CD4-positive, alpha-beta T cell treated with Interleukin-6 for 4 hours (primary cell): ENCODE results near the gene ARHGAP5.

Experiments used
- DNase-seq: peaks from one replicate; pipeline ENCODE4 v3.0.0-alpha.2; 2020; ENCODE audit warnings: mixed read lengths

ARHGAP5 gene

DNA sequence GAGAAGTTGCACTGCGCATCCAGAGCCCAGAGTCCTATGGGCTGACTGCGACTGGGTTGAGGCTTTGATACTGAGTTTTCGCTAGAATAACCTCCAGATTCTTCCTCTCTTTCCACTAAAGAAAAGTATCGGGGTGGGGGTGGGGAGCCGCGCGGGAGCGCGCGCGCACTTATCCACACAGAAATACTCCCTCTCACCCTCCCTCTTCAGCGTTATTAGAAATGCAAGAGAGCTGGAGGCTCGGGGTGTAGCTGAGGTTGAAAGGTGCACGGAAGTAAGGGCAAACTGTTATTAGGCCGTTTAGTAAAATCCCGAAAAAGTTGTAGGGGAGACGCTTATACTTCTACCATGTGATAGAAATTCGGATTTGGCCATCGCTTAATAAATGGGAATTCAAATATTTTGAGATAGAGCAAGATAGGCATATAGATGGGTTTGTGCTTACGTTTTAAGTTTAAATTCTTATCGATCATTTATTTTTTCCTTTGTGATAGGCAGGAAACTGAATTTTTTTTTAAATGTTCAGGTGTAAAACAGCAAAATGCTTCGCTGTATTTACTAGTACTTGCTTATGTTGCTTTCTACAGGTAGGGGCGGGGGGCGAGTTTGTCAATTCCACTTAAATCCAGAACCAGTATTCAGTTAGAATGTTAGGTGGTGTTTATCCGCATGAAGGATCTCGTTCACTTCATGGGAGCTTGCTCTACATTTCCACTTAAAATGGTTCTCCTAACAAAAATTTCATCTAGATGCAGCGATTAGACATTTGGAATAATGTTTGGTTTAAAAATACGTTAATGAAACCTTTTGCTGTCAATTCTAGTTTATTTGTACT lies 1.1 kb downstream of the ARHGAP5 start:
- peak; percentile 57 for DNase-seq

DNA sequence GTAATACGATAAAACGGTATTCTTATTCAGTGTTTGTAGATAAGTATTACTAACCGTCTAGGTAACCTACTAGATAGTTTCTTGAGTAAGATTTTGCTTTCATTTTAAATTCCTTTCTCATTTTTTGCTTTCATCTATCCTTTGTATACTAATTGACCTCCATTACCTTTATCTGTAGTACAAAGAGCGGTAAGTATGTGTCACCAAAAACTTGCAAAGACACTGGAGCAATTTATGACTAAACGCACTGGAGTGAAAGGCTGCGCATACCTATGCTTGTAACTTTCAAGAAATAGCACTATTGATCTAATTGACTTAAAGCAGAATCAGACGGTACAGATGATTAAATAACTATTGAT lies 1.7 kb downstream of the ARHGAP5 start:
- peak; percentile 23 for DNase-seq

DNA sequence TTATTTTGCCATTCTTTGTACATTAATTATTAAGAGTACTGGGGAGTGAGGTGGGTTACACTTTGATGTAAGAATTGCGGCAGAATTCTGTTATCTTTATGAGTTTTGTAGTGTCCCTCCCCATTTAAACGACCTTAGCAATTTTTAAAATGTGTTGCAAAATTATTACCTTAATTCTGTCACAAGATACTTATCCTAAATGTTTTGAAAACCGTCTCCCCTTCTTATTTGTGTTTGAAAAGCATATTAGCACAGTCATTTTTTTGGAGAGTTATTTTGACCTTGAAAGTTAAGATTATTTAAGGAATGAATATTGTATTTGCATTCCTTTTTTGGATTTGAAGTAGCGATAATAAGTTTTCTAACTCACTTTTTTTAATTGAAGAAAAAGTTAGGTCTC lies 2.2 kb downstream of the ARHGAP5 start:
- DNase-seq = no peak

DNA sequence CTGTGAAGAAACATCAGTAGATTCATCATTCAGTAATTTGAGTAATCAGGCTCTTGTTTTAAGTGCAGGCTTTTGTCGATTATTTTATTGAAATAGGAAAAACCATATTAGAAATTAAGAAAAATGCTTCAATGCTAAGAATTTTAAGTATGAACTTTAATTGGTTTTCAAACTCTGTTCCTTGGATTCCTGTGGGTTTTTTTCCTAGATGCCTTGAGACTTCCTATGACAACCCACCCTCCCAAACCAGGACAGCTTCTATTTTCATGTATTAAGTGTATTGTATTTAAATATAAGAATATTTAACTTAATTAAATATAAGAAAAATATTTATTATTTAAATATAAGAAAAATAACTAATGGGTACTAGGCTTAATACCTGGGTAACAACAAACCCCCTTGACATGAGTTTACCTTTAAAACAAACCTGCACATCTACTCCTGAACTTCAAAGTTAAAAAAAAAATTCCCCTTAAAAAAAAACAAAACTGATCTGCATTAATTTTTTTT lies 3.0 kb downstream of the ARHGAP5 start:
- no peak for DNase-seq

DNA sequence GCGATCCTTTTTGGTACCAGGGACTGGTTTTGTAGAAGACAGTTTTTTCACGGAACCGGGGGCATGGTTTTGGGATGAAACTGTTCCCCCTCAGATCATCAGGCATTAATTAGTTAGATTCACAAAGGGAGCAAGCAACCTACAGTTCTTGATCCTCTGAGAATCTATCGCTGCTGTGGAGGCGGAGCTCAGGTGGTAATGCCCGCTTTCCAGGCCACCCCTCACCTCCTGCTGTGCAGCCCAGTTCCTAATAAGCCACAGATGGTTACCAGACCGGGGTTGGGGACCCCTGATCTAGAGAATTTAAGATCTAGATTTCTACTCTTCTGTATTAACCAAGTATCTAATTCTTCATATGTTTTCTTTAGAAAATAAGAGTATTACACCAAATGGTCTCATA lies 4.8 kb downstream of the ARHGAP5 start:
- DNase-seq = no peak

DNA sequence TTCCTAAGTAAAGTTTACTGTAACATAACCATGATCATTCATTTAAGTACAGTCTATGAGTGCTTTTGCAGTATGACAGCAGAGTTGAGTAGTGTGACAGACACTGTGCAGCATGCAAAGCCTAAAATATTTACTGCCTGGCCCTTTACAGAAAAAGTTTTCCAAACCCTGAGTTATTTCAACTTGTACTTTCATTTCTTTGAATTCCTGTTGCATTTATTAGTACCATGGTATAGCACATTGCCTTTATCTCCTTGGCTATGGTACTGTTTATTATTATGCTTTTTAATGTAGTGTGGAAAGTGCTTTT lies 6.2 kb downstream of the ARHGAP5 start:
- no peak for DNase-seq

DNA sequence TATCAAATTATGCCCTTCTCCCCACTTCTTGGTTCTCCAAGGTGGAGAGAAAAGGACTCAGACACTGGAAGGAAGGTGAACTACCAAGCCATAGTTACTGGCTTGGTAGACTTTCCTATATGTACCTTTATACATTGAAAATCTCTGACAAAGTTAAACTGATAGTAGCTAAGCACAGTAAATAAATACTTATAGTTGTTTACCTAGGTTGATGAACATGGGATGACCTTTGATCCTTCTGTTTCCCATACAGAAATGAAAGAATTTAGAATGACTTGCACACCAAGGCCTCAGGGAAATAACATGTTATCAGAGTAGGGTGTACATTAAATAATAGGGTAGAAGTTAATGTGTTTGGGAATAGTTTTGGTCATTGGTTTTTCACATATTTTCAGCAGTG lies 6.7 kb downstream of the ARHGAP5 start:
- no peak for DNase-seq

DNA sequence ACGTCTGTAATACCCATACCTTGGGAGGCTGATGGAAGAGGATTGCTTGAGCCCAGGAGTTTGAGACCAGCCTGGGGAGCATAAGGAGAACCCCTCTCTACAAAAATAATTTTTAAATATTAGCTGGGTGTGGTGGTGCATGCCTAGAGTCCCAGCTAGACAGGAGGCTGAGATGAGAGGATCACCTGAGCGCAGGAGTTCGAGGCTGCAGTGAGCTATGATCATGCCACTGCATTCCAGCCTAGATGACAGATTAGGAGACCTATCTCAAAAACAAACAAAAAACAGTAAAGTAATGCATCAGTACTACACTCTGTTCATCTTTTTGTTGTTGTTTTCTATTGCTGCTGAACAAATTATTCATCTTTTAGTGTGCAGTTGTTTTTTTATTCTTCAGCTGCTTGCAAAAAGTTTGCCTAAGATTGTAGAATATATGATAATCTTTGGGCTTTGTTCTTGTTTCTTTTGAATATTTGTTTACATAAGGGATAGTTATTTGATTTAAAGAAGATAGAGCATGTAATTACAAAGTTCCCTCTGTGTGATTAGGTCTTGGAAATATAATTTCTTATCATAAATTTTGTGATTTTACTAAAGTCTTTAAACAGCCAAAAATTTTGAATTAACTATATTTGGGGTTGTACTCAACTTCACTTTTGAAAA lies 8.2 kb downstream of the ARHGAP5 start:
- DNase-seq = no peak

DNA sequence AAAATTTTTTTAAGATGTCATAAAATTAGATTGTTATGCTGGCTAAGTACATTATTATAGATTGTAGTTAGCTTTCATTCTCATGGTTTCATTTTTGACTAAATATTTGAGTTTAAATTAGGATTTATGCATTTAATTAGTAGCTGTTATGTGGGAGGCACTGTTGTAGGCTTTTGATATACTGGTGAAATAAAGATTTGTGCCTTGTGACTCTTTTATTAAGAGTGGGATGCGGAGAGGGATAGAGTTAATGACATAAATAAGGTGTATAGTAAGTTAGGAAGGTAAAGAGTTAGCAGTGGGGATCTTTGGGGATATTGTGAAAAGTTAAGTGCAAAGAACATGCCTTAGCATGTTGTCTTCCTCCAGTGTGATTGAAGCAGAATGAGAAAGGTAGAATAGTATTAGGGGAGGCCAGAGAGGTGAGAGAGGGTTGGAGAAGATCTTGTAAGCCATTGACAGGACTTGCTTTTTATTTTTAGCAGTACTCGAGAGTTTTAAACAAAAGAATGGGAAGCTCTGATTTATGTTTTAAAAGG lies 8.8 kb downstream of the ARHGAP5 start:
- DNase-seq = no peak

DNA sequence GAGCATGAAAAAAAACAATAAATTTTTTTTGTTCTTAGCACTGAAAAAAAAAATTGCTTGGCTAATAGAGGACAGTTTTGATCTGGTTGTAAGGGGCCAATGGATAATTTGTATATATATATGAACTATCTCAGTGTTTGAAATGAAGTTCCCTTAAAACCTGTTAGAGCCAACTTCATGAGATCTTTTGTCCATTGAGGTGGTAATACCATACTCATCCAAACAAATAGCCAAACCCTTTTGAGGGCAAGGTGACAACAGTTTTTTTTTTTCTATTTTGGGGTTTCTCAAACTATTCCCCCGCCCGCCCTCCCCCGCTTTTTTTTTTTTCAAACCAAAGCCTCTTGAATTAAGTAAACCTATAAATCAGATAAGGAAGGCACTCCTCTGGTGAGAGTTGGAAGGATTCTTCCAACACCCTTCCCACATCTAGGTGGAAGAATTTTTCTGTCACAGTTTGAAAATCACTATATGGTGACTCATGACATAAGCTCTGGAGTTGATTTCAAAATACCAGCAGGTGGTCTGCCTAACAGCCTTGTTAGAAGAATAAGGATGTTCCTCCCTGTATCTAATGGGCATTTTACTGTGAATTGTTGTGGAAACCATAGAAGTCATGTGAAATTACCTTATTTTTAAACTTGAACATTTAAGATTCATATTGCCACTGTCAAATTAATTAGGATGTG lies 10.2 kb downstream of the ARHGAP5 start:
- no peak for DNase-seq

DNA sequence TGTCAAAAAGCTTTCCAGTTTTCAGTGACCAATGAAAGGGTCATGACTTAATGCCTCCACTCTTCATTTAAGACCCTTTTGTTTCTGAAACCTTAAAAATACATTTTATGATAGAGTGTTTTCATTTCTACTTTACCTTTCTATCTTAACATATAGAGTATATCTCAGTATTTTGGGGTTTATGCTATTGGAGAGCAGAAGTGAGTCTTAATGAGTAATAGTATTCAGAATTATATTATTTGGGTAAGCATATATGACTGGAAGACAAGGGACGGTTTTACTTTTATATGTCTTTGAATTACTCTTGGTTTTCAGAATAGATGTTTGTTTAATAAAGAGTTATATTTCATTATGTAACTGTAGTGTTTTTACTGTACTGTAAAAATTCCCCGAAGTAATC lies 10.8 kb downstream of the ARHGAP5 start:
- DNase-seq = no peak

DNA sequence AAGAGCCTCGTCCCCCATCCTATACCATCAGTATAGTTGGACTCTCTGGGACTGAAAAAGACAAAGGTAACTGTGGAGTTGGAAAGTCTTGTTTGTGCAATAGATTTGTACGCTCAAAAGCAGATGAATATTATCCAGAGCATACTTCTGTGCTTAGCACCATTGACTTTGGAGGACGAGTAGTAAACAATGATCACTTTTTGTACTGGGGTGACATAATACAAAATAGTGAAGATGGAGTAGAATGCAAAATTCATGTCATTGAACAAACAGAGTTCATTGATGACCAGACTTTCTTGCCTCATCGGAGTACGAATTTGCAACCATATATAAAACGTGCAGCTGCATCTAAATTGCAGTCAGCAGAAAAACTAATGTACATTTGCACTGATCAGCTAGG lies 13.6 kb downstream of the ARHGAP5 start:
- no peak for DNase-seq

DNA sequence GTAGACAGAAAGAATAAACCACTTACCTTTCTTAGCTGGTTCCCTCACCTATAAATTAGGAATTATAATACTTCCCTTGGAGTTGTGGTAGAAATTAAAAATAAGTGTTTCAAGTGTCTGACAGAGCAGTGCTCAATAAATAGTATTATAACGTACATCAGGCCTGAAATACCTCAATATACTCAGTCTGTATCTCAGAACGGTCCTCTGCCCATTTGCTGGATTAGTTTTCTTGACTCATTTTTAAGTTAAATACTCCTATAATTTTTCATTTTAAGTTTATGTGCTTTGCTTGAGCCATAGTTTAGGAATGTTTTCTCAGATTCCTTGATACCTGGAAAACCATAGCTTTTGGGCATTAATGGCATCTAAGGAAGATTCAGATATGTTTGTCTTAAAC lies 22.4 kb downstream of the ARHGAP5 start:
- no peak for DNase-seq

DNA sequence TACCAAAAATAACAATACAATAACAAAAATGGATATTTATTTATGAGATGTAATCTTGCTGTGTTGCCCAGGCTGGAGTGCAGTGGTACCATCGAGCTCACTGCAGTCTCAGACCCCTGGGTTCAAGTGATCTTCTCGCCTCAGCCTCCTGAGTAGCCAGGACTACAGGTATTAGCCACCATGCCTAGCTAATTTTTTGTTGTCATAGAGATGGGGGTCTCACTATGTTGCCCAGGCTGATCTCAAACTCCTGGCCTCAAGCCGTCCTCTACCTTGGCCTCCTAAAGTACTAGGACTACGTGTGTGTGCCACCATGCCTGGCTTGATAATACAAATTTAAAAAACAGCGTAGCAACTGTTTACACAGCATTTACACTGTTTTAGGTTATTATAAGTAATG lies 23.1 kb downstream of the ARHGAP5 start:
- no peak for DNase-seq

DNA sequence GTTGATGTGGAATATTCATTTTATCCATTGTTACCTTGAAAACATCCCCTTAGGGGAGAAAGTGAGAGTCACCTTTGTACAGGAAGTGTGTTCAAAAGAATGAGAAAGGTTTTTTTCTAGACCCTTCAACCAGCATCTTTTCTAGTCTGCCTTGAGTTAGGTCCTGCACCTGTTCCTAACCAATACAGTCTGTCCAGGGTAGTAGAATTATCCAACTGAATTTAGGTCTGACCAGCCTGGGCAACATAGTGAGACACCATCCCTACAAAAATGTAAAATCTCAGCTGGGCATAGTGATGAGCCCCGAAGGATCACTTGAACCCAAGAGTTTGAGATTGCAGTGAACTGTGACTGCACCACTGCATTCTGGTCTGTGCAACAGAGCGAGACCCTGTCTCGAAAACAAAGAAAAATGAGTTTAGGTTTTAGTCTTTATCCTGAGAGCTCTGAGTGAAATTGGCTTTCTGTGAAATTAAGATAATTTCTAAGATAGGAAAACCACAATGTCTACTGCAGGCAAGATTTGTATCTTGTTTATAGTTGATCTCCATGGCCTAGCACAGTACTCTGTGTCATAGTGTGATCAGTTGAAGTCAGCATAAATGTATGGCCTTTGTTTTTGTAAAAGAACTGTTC lies 25.2 kb downstream of the ARHGAP5 start:
- peak; percentile 12 for DNase-seq

DNA sequence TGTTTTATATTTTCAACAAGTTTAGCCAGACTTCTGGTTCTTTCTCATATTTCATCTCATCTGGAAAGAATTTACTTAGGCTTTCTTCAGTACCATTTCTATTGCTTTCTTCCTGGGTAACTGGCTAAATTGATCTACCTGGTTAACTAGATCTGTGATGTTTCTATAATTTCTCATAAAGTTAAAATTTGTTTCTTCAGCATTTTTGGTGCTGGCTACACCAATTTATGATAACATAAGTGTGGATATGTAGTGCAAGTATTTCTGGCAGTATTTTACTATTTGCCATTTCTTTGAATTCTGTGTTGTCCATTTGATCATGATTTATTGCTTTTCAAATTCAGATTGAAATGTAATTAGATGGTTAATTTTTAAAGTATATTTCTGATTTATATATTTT lies 25.9 kb downstream of the ARHGAP5 start:
- no peak for DNase-seq

DNA sequence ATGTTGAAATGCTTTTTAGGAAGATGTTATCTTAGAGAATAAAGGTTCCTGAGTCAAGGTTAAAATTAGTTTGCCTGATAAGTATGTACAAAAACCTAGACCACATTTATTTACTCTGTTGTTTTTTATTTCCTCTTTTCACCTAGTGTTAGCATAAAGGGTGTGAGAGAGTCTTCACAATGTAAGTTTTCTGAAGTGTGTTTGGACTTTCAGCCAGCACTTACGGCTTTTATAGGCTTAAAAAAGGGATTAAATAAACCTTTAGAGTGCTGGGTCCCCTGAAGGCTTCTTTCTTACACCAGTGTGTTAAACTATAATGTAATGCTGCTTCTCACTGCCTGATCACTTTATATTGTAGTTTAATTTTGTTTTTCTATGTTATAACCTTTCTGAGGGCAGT lies 27.2 kb downstream of the ARHGAP5 start:
- DNase-seq = no peak

DNA sequence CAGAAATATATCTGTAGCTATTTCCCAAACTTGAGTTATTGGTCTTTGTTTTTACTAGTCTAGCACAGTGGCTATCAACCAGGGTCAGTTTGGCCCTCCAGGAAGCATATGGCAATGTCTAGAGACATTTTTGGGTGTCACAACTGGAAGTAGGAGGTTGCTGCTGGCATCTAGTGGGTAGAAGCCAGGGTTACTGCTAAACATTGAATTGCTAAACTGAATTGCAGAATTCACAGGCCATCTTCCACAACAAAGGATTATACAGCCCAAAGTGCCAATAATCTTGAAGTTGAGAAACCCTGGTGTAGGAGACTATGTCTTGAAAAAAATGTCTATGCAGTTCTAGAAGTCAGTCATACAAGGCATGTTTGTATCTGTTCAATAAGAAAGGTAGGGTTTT lies 27.7 kb downstream of the ARHGAP5 start:
- DNase-seq = no peak

DNA sequence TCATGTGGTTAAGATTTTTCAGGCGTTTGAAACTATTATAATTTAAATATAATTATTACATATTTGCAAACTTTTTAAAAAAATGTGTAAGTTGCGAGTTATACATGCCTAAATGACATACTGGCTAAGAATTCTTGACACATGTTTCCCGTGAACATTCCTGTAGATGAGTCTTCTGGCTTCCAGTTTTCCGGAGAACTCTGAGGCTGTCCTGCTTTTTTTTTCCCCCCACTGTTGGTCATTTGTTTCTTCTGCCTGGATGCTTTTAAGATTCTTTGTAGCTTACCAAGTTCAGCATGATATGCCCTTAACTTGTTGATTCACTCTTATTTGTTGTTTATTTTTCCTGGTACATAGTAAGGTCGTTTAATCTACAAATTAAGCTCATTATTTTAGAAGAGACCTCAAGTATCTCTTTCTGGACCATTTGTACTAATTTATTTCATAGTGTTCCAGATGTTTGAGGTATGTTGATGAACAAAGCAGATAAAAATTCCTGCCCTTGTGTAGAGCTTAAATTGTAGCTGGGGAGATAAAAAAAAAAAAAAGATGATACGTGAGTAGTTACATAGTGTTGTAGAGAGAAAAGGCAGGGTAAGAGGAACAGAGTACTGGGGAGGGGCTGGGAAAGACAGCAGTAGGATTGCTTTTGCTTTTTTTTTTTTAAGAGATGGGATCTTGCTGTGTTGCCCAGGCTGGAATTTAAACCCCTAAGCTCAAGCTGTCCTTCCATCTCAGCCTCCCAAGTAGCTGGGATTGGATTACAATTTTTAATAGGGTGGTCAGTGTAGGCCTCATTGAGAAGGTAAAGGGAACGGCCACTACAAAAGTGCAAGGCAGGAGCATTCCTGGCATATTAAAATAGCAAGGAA lies 32.8 kb downstream of the ARHGAP5 start:
- DNase-seq = no peak

DNA sequence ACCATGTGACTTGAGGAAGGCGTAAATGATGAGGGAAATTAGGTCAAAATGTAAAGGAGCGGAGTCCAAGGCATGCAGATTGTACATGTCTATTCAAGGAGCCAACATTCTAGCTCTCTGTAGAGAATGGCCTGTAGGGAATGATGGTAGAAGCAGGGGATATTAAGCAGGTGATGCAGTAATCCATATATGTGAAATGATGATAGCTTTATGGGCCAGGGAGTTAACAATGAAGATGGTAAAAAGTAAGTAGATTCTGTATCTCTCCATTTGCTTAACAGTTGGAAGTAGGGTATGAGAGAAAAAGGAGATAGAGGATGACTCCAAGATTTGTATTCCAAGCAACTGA lies 33.4 kb downstream of the ARHGAP5 start:
- DNase-seq = no peak

DNA sequence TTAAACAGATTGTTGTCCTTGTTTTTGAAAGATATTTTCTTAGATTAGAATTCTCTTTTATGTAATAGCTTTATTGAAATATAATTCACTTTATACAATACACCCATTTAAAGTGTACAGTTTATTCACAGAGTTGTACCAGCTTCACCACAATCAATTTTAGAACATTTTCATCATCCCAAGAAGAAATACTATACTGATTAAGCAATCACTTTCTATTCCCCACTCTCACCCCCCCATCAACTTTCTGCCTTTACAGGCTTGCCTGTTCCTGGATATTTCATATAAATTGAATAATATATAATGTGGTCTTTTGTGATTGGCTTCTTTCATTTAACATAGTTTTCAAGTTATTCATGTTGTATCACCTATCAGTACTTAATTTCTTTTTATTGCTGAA lies 44.4 kb downstream of the ARHGAP5 start:
- DNase-seq = no peak

DNA sequence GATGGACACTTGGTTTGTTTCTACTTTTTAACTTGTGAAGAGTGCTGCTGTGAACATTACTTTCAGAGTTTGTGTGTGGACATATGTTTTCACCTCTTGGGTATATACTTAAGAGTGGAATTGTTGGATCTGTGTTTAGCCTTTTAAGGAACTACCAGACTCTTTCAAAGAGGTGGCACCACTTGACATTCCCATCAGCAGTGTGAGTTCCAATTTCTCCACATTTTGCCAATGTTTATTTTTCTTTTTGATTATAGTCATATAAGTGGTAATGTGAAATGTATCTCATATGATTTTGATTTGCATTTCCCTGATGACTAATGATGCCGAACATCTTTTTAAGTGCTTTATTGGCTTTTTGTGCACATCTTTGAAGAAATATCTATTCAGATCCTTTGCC lies 44.8 kb downstream of the ARHGAP5 start:
- no peak for DNase-seq
